Glutamatergic neuron (in vitro differentiated cells): ENCODE measurements around the gene FGD5. TPM values are rescaled to one million over a fixed set of nuclear protein-coding genes. Genes with fewer than 3 reads are reported as not detected.
"Not testable (repeated sequence)": the region's sequence is repeated elsewhere in the genome, so short reads cannot be mapped to it uniquely, and the experiment has no call there.

ENCODE experiments used
- DNase-seq: peaks from one replicate; pipeline ENCODE4 v3.0.0; 2022
- H3K27ac Mint-ChIP-seq: one replicate; pipeline ENCODE4 v1.8.0; 2020; ENCODE audit warnings: mild to moderate bottlenecking, mixed read lengths, inconsistent platforms; ENCODE audit not compliant: unreplicated experiment
- H3K27me3 Mint-ChIP-seq: one replicate; pipeline ENCODE4 v1.8.0; 2020; ENCODE audit warnings: mild to moderate bottlenecking, moderate library complexity, mixed read lengths, inconsistent platforms; ENCODE audit not compliant: unreplicated experiment
- H3K36me3 Mint-ChIP-seq: one replicate; pipeline ENCODE4 v1.8.0; 2020; ENCODE audit warnings: mild to moderate bottlenecking, mixed read lengths, inconsistent platforms; ENCODE audit not compliant: unreplicated experiment
- H3K4me1 Mint-ChIP-seq: one replicate; pipeline ENCODE4 v1.8.0; 2020; ENCODE audit warnings: mild to moderate bottlenecking, low read depth, mixed read lengths, inconsistent platforms; ENCODE audit not compliant: unreplicated experiment
- H3K4me3 Mint-ChIP-seq: one replicate; pipeline ENCODE4 v1.8.0; 2020; ENCODE audit warnings: mild to moderate bottlenecking, mixed read lengths, inconsistent platforms; ENCODE audit not compliant: unreplicated experiment
- H3K9me3 Mint-ChIP-seq: one replicate; pipeline ENCODE4 v1.8.0; 2020; ENCODE audit warnings: mild to moderate bottlenecking, moderate library complexity, mixed read lengths, inconsistent platforms; ENCODE audit not compliant: unreplicated experiment
- CTCF ChIP-seq: fragments of 200-600 bp; sonication (generic); IDR thresholded peaks from one replicate; pipeline ENCODE4 v1.5.0; 2021; ENCODE audit not compliant: partially characterized antibody, unreplicated experiment
- total RNA-seq: library from RNA; stranded (reverse); fragmentation: NEBNext Ultra II Directional; extraction: Animal tissue kit (Norgen Biotek cat#: 25700); gene quantifications from one replicate; pipeline ENCODE4 v1.2.1, GENCODE V29; 2021; ENCODE audit not compliant: unreplicated experiment

FGD5 gene
- total RNA-seq, 1 donor from 2014 or later: 3.1 TPM

DNA sequence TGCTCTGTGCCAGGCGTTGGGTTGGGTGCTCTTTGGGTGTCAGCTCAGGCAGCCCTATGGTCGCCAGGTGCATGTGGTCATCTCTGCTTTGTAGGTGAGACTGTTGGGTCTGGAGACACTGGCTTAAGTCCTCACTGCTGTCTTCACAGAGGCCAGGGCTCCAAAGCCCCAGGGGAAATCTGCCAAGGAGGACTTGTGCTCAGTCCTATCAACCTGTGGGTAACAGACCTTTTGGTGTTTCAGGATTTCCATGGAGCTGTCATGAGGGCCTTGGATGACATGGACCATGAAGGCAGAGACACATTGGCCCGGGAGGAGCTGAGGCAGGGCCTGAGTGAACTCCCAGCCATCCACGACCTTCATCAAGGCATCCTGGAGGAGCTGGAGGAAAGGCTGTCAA is 78.5 kb downstream of the FGD5 start:
- TF ChIP-seq CTCF: no peak
- peaks cover 4% of the 10 kb centered on the region for H3K9me3 Mint-ChIP-seq
- peaks cover 3% of the 10 kb centered on the region for H3K27me3 Mint-ChIP-seq
- H3K4me1 Mint-ChIP-seq: no peaks in the 10 kb centered on the region
- H3K36me3 Mint-ChIP-seq: no peaks in the 10 kb centered on the region
- no peak for DNase-seq
- H3K27ac Mint-ChIP-seq: no peak overlapping the region
- H3K4me3 Mint-ChIP-seq: no peak overlapping the region

GRCh38 chr3:14898929-14899328 is 80.2 kb downstream of the FGD5 start:
- no peak overlapping the region for H3K27ac Mint-ChIP-seq

GRCh38 chr3:14899993-14900618 is 81.3 kb downstream of the FGD5 start:
- Mint-ChIP-seq H3K9me3 (peaks cover 6% of the 10 kb centered on the region), H3K27me3 (peaks cover 3% of the 10 kb centered on the region), H3K36me3 (peaks cover 3% of the 10 kb centered on the region), H3K27ac (no peak overlapping the region), H3K4me3 (no peak overlapping the region), H3K4me1 (no peaks in the 10 kb centered on the region)
- TF ChIP-seq CTCF: no peak
- no peak for DNase-seq

More at GRCh38 chr3:14898929-14899328, 80.2 kb downstream of the FGD5 start:
- Mint-ChIP-seq H3K9me3 (peaks cover 4% of the 10 kb centered on the region), H3K4me1 (no peaks in the 10 kb centered on the region), H3K36me3 (no peaks in the 10 kb centered on the region), H3K4me3 (no peak overlapping the region), H3K27me3 (peaks cover 3% of the 10 kb centered on the region)
- no peak for TF ChIP-seq CTCF
- no peak for DNase-seq

- DNase-seq: no peak
- no peak for TF ChIP-seq CTCF
- no peak overlapping the region for H3K27ac Mint-ChIP-seq
- peaks cover 7% of the 10 kb centered on the region for H3K9me3 Mint-ChIP-seq
- H3K4me1 Mint-ChIP-seq: no peaks in the 10 kb centered on the region
- peaks cover 9% of the 10 kb centered on the region for H3K36me3 Mint-ChIP-seq
- no peak overlapping the region for H3K4me3 Mint-ChIP-seq
- peaks cover 3% of the 10 kb centered on the region for H3K27me3 Mint-ChIP-seq
Measured at GRCh38 chr3:14900881-14901873, 82.4 kb downstream of the FGD5 start.

DNA sequence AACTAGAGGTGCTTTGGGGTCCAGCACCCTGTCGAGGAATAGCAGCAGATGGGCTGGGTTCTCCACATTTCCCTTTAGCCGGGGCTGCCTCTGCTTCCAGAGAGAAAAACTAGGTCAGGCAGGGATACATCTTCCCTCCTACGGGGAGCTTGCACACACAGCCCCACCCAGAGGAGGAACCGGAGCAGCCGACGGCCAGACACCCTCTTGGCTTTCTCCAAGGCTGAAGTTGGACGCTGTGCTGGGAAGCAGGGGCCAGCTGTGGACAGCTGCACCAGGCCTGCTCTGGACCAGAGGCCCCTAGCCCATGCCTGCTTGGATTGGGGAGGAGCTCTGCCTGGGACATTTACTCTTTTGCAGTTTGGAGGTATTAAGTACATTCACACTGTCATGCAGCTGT is 84.0 kb downstream of the FGD5 start:
- TF ChIP-seq CTCF: no peak
- peaks cover 9% of the 10 kb centered on the region for H3K36me3 Mint-ChIP-seq
- H3K27ac Mint-ChIP-seq: no peak overlapping the region
- peaks cover 7% of the 10 kb centered on the region for H3K9me3 Mint-ChIP-seq
- no peak overlapping the region for H3K4me3 Mint-ChIP-seq
- DNase-seq: no peak
- peaks cover 3% of the 10 kb centered on the region for H3K27me3 Mint-ChIP-seq
- H3K4me1 Mint-ChIP-seq: no peaks in the 10 kb centered on the region

DNA sequence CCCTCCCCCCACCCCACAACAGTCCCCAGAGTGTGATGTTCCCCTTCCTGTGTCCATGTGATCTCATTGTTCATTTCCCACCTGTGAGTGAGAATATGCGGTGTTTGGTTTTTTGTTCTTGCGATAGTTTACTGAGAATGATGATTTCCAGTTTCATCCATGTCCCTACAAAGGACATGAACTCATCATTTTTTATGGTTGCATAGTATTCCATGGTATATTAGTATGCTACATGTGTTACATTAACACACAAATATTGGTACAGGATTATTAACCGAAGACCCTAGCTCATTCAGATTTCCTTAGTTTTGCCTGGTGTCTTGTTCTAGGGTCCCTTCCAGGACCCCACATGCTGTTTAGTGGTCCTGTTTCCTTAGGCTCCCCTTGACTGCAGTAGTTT is 84.7 kb downstream of the FGD5 start:
- H3K27ac Mint-ChIP-seq, H3K9me3 Mint-ChIP-seq, H3K27me3 Mint-ChIP-seq, DNase-seq, H3K4me1 Mint-ChIP-seq, H3K36me3 Mint-ChIP-seq, H3K4me3 Mint-ChIP-seq: not testable (repeated sequence)
